HCT116 (cell line): Measurements from ENCODE around the gene PKM.

Experiments used
- CTCF ChIP-seq, 3 experiments: fragments of 200-600 bp in 1 of 3; sonication (generic) in 1 of 3; IDR thresholded peaks in 2 of 3; conservative IDR thresholded peaks in 1 of 3; 2 replicates each; pipeline ENCODE4 v1.5.1; 2012 to 2017; ENCODE audit warnings: low read depth in 2 of 3, low read length in 2 of 3, antibody characterized with exemption in 1 of 3, borderline replicate concordance in 1 of 3, control low read depth in 1 of 3, mild to moderate bottlenecking in 1 of 3, mixed read lengths in 1 of 3, mixed run types in 1 of 3, moderate library complexity in 1 of 3; ENCODE audit not compliant: insufficient read depth in 1 of 3
- EZH2 ChIP-seq: fragments of 200-600 bp; sonication (generic); IDR thresholded peaks from 2 replicates; pipeline ENCODE4 v1.6.1; 2017; ENCODE audit warnings: antibody characterized with exemption, mixed run types
- FOSL1 ChIP-seq: IDR thresholded peaks from 2 replicates; pipeline ENCODE4 v1.6.1; 2012; ENCODE audit warnings: low read depth

- TF ChIP-seq EZH2, result no peak
- no peak for TF ChIP-seq FOSL1
- TF ChIP-seq CTCF (IDR thresholded peaks at IDR 0.05 in 2 of 3, conservative IDR thresholded peaks at IDR 0.05 in 1 of 3; ENCODE audit: borderline replicate concordance in 1 of 3, insufficient read depth in 1 of 3, low read depth in 2 of 3, low read length in 2 of 3), result no peak
Measured at GRCh38 chr15:72172796-72173195, 58.2 kb downstream of the PKM start.
